ENCODE data around the gene PCDHB15.
"Not testable (repeated sequence)": the region's sequence is repeated elsewhere in the genome, so short reads cannot be mapped to it uniquely, and the experiment has no call there.

Gene PCDHB15

GRCh38 chr5:141214583-141214982, 30.6 kb upstream of the PCDHB15 start:
- DNase-seq (ENCODE audit: extremely low read depth, insufficient read length); H3K4me3 ChIP-seq (replicated peaks; ENCODE audit: low read depth, low read length); H3K27me3 ChIP-seq (replicated peaks; ENCODE audit: control insufficient read depth, insufficient read depth, low read length); H3K36me3 ChIP-seq (ENCODE audit: control insufficient read depth, insufficient read depth, low read length): not testable (repeated sequence)

- not testable (repeated sequence) for H3K36me3 ChIP-seq (ENCODE audit: control insufficient read depth, insufficient read depth, low read length); DNase-seq (ENCODE audit: extremely low read depth, insufficient read length); H3K4me3 ChIP-seq (replicated peaks; ENCODE audit: low read depth, low read length); H3K27me3 ChIP-seq (replicated peaks; ENCODE audit: control insufficient read depth, insufficient read depth, low read length)
These were observed 29.7 kb upstream of the PCDHB15 start for GRCh38 chr5:141215504-141215903.

DNA sequence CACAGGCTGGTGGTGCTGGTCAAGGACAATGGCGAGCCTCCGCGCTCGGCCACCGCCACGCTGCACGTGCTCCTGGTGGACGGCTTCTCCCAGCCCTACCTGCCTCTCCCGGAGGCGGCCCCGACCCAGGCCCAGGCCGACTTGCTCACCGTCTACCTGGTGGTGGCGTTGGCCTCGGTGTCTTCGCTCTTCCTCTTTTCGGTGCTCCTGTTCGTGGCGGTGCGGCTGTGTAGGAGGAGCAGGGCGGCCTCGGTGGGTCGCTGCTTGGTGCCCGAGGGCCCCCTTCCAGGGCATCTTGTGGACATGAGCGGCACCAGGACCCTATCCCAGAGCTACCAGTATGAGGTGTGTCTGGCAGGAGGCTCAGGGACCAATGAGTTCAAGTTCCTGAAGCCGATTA, 29.2 kb upstream of the PCDHB15 start:
- not testable (repeated sequence) for H3K27me3 ChIP-seq (replicated peaks; ENCODE audit: control insufficient read depth, insufficient read depth, low read length); DNase-seq (ENCODE audit: extremely low read depth, insufficient read length); H3K4me3 ChIP-seq (replicated peaks; ENCODE audit: low read depth, low read length); H3K36me3 ChIP-seq (ENCODE audit: control insufficient read depth, insufficient read depth, low read length)

GRCh38 chr5:141223112-141223783, 21.9 kb upstream of the PCDHB15 start, which contains the start of gene PCDHB14:
Gene PCDHB14, plus strand, starts transcription at chr5:141223343. Its CDS starts 163 bp downstream, at chr5:141223506.
- Histone ChIP-seq H3K36me3 (ENCODE audit: control insufficient read depth, insufficient read depth, low read length) (no peaks in the 10 kb centered on the region), H3K27me3 (replicated peaks; ENCODE audit: control insufficient read depth, insufficient read depth, low read length) (no peaks in the 10 kb centered on the region), H3K4me3 (replicated peaks; ENCODE audit: low read depth, low read length) (peak within 1 kb of the TSS; percentile 17; the same call in 1 of the 2 replicates)
- DNase-seq (ENCODE audit: extremely low read depth, insufficient read length): no peak
- TF ChIP-seq CTCF (IDR thresholded peaks at IDR 0.05; ENCODE audit: insufficient read depth, low read length, poor library complexity, severe bottlenecking): no peak

- not testable (repeated sequence) for H3K36me3 ChIP-seq (ENCODE audit: control insufficient read depth, insufficient read depth, low read length); DNase-seq (ENCODE audit: extremely low read depth, insufficient read length); H3K4me3 ChIP-seq (replicated peaks; ENCODE audit: low read depth, low read length); H3K27me3 ChIP-seq (replicated peaks; ENCODE audit: control insufficient read depth, insufficient read depth, low read length)
These were observed 20.4 kb upstream of the PCDHB15 start for GRCh38 chr5:141224844-141225243.

GRCh38 chr5:141225421-141225820, 19.8 kb upstream of the PCDHB15 start:
- not testable (repeated sequence) for H3K27me3 ChIP-seq (replicated peaks; ENCODE audit: control insufficient read depth, insufficient read depth, low read length); H3K4me3 ChIP-seq (replicated peaks; ENCODE audit: low read depth, low read length); H3K36me3 ChIP-seq (ENCODE audit: control insufficient read depth, insufficient read depth, low read length); DNase-seq (ENCODE audit: extremely low read depth, insufficient read length)

DNA sequence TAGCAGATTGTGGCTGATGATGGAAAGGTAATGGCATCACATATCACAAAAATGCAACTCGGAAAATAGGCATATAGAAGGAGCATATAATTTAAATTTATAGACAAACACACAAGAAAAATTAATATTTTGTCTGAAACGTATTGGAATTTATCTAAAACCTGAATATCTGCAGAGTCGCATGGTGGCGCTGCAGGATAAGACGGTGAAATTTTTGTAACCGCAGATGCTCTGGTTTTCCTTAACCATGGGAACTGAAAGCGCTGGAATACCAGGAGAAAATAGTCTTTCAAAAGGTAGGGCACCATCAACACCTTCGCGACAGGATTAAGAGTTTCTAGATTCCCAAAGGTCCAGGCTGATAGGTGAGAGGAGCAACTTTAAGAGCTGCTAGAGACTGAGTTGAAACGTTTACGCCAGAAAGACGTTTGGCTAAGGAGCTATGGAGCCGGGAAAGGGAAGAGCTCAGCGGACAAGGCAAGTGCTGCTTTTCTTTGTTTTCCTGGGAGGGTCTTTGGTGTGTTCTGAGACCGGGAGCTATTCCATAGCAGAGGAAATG, 11.0 kb upstream of the PCDHB15 start:
- Histone ChIP-seq H3K4me3 (replicated peaks; ENCODE audit: low read depth, low read length) (no peak overlapping the region), H3K36me3 (ENCODE audit: control insufficient read depth, insufficient read depth, low read length) (no peaks in the 10 kb centered on the region), H3K27me3 (replicated peaks; ENCODE audit: control insufficient read depth, insufficient read depth, low read length) (no peaks in the 10 kb centered on the region)
- DNase-seq (ENCODE audit: extremely low read depth, insufficient read length): no peak
- no peak for TF ChIP-seq CTCF (IDR thresholded peaks at IDR 0.05; ENCODE audit: insufficient read depth, low read length, poor library complexity, severe bottlenecking)

DNA sequence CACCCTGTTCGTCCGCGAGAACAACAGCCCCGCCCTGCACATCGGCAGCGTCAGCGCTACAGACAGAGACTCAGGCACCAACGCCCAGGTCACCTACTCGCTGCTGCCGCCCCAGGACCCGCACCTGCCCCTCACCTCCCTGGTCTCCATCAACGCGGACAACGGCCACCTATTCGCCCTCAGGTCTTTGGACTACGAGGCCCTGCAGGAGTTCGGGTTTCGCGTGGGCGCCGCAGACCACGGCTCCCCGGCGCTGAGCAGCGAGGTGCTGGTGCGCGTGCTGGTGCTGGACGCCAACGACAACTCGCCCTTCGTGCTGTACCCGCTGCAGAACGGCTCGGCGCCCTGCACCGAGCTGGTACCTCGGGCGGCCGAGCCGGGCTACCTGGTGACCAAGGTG, 9.3 kb upstream of the PCDHB15 start:
- not testable (repeated sequence) for DNase-seq (ENCODE audit: extremely low read depth, insufficient read length); H3K36me3 ChIP-seq (ENCODE audit: control insufficient read depth, insufficient read depth, low read length); H3K27me3 ChIP-seq (replicated peaks; ENCODE audit: control insufficient read depth, insufficient read depth, low read length); H3K4me3 ChIP-seq (replicated peaks; ENCODE audit: low read depth, low read length)
